B cell (primary cell): ENCODE measurements around the gene NSMCE3. TPM values are rescaled to one million over a fixed set of nuclear protein-coding genes. Genes with fewer than 3 reads are reported as not detected.
"Not testable (repeated sequence)": the region's sequence is repeated elsewhere in the genome, so short reads cannot be mapped to it uniquely, and the experiment has no call there.

ENCODE experiments used
- ATAC-seq: fragments of 200-7000 bp; cut with Tn5 transposase; one replicate; pipeline ENCODE4 v1.10.0; 2021; ENCODE audit warnings: low read depth, mild to moderate bottlenecking, moderate number of reproducible peaks, moderate library complexity
- CTCF ChIA-PET: fragments of 350-600 bp; sonication (Branson Sonifier 250); formaldehyde crosslinking; loops from one replicate; lab custom pipeline; 2021; ENCODE audit warnings: antibody characterized with exemption, inconsistent platforms; lab: Charles Lee
- POLR2A ChIA-PET: fragments of 350-600 bp; sonication (Branson Sonifier 250); formaldehyde crosslinking; loops from one replicate; lab custom pipeline; 2021; ENCODE audit warnings: antibody characterized with exemption; lab: Charles Lee
- DNase-seq: peaks from one replicate; pipeline ENCODE4 v3.0.0; 2013
- H2AFZ ChIP-seq: 2 replicates; pipeline ENCODE4 v1.6.1; 2012; ENCODE audit warnings: mild to moderate bottlenecking, low read depth, low read length; ENCODE audit not compliant: insufficient read depth, poor library complexity, severe bottlenecking
- H3K27ac ChIP-seq, 2 donors: 1 replicate in 1 of 2; 2 replicates in 1 of 2; pipeline ENCODE4 v1.5.1; 2012 to 2013; ENCODE audit warnings: low read length in 2 of 2, mild to moderate bottlenecking in 2 of 2, moderate library complexity in 1 of 2
- H3K27me3 ChIP-seq, 4 experiments: fragments of 200-600 bp in 1 of 4; sonication (generic) in 1 of 4; replicated peaks in 1 of 4; 1 replicate in 2 of 4; 2 replicates in 2 of 4; pipeline versions ENCODE4 v1.6.1 to v1.7.0; 2013 to 2016; ENCODE audit warnings: low read length in 3 of 4, mild to moderate bottlenecking in 2 of 4, mixed read lengths in 1 of 4, moderate library complexity in 1 of 4; ENCODE audit not compliant: insufficient read depth in 4 of 4, control insufficient read depth in 3 of 4; ENCODE audit errors: control extremely low read depth in 1 of 4
- H3K36me3 ChIP-seq, 2 experiments: replicated peaks in 1 of 2; 1 replicate in 1 of 2; 2 replicates in 1 of 2; pipeline versions ENCODE4 v1.6.1 to v1.7.1; 2013; ENCODE audit warnings: low read length in 1 of 2; ENCODE audit not compliant: insufficient read depth in 2 of 2, control insufficient read depth in 1 of 2; ENCODE audit errors: control extremely low read depth in 1 of 2, extremely low read depth in 1 of 2
- H3K4me1 ChIP-seq, 2 donors: fragments of 200-600 bp in 1 of 2; sonication (generic) in 1 of 2; 1 replicate in 1 of 2; 2 replicates in 1 of 2; pipeline versions ENCODE4 v1.5.1 to v1.6.1; 2013 to 2017; ENCODE audit warnings: low read length in 2 of 2; ENCODE audit not compliant: control insufficient read depth in 2 of 2, insufficient read depth in 2 of 2
- H3K4me2 ChIP-seq: replicated peaks from 2 replicates; pipeline ENCODE3; 2012; ENCODE audit warnings: mild to moderate bottlenecking, low read depth, low read length; ENCODE audit not compliant: poor library complexity, severe bottlenecking
- H3K4me3 ChIP-seq, 5 experiments: fragments of 200-600 bp in 1 of 5; sonication (generic) in 1 of 5; 1 replicate in 3 of 5; 2 replicates in 2 of 5; pipeline versions ENCODE4 v1.5.1 to v1.7.0; 2011 to 2016; ENCODE audit warnings: low read length in 4 of 5, mild to moderate bottlenecking in 4 of 5, low read depth in 2 of 5, control low read depth in 1 of 5, moderate library complexity in 1 of 5; ENCODE audit not compliant: insufficient read depth in 1 of 5; ENCODE audit errors: control extremely low read depth in 1 of 5, extremely low read depth in 1 of 5
- H3K79me2 ChIP-seq: fragments of 200-600 bp; sonication (generic); one replicate; pipeline ENCODE4 v1.6.0; 2016; ENCODE audit warnings: low read length; ENCODE audit not compliant: control insufficient read depth, insufficient read depth
- H3K9ac ChIP-seq: fragments of 200-600 bp; sonication (generic); 2 replicates; pipeline ENCODE4 v1.6.1; 2017; ENCODE audit warnings: mild to moderate bottlenecking, low read length, moderate library complexity
- H3K9me3 ChIP-seq, 3 donors: one replicate each; pipeline versions ENCODE4 v1.6.1 to v1.7.1; 2013; ENCODE audit warnings: low read length in 2 of 3; ENCODE audit not compliant: control insufficient read depth in 2 of 3, insufficient read depth in 1 of 3; ENCODE audit errors: control extremely low read depth in 1 of 3
- H4K20me1 ChIP-seq: 2 replicates; pipeline ENCODE4 v1.6.0; 2012; ENCODE audit warnings: mild to moderate bottlenecking, low read length; ENCODE audit not compliant: insufficient read depth, control insufficient read depth, poor library complexity, severe bottlenecking
- H3K27ac Mint-ChIP-seq: one replicate; pipeline ENCODE4 v1.8.0; 2021; ENCODE audit warnings: mixed read lengths
- H3K27me3 Mint-ChIP-seq: one replicate; pipeline ENCODE4 v1.8.0; 2021; ENCODE audit warnings: mixed read lengths
- H3K4me1 Mint-ChIP-seq: one replicate; pipeline ENCODE4 v1.8.0; 2021; ENCODE audit warnings: mixed read lengths
- H3K4me3 Mint-ChIP-seq: one replicate; pipeline ENCODE4 v1.8.0; 2021; ENCODE audit warnings: mixed read lengths
- H3K9me3 Mint-ChIP-seq: one replicate; pipeline ENCODE4 v1.8.0; 2022; ENCODE audit warnings: mixed read lengths; ENCODE audit not compliant: insufficient read depth
- CTCF ChIP-seq: fragments of 200-600 bp; IDR thresholded peaks from one replicate; pipeline ENCODE4 v1.8.0; 2022; ENCODE audit warnings: antibody characterized with exemption, mild to moderate bottlenecking
- EZH2 ChIP-seq: IDR thresholded peaks from 2 replicates; pipeline ENCODE4 v1.6.1; 2012; ENCODE audit warnings: borderline replicate concordance, low read depth, mild to moderate bottlenecking, moderate library complexity, low read length; ENCODE audit not compliant: insufficient read depth, poor library complexity, severe bottlenecking
- WGBS: methylation state at CpG from one replicate; pipeline ENCODE4 v1.1.5; 2013; ENCODE audit warnings: missing lambda C conversion rate; ENCODE audit not compliant: insufficient coverage; 5-methylcytosine and 5-hydroxymethylcytosine counted together
- intact Hi-C: fragments of 100-400 bp; cut with micrococcal nuclease; formaldehyde crosslinking; loops from one replicate; pipeline ENCODE4 v1.10.0; 2022
- polyA plus RNA-seq: library from polyadenylated mRNA; depleted of rRNA; stranded (reverse); fragments of >200 nt; gene quantifications from 2 replicates; pipeline ENCODE4 v1.2.3, GENCODE V29; 2012
- total RNA-seq, 2 donors: library from RNA; stranded (reverse); fragments of 120-200 nt in 1 of 2; gene quantifications; 1 replicate in 1 of 2; 2 replicates in 1 of 2; pipeline versions ENCODE4 v1.2.3 to v1.2.4, GENCODE V29; 2013 to 2022

Gene NSMCE3
- total and polyA plus RNA-seq, 2 donors (not counting 1 experiment from before 2014, with no cell fraction given): 16.8 to 26.9 TPM

GRCh38 chr15:29225534-29226234, 43.9 kb downstream of the NSMCE3 start:
- Mint-ChIP-seq H3K27me3 (peaks cover 34% of the 10 kb centered on the region), H3K4me1 (no peaks in the 10 kb centered on the region), H3K27ac (no peak overlapping the region), H3K4me3 (no peak overlapping the region), H3K9me3 (no peaks in the 10 kb centered on the region)
- ChIA-PET CTCF (no interaction called here), POLR2A (no interaction called here)
- peaks cover 0 to 14% (median 0%) of the 10 kb centered on the region in 3 donors for H3K9me3 ChIP-seq
- no peak overlapping the region for H2AFZ ChIP-seq
- peaks cover 0 to 3% (median 0%) of the 10 kb centered on the region in 4 experiments for H3K27me3 ChIP-seq
- no peaks in the 10 kb centered on the region for H3K79me2 ChIP-seq
- TF ChIP-seq CTCF: no peak
- TF ChIP-seq EZH2: no peak
- intact Hi-C loops: no loop called here
- no peaks in the 10 kb centered on the region for H3K36me3 ChIP-seq
- no peak overlapping the region for H3K4me3 ChIP-seq
- H3K4me2 ChIP-seq: no peak overlapping the region
- no peaks in the 10 kb centered on the region for H3K4me1 ChIP-seq
- H4K20me1 ChIP-seq: no peaks in the 10 kb centered on the region
- DNase-seq (no peak), ATAC-seq (no peak)
- WGBS: 71% methylated on average over 19 of the region's 22 CpGs
- no peak overlapping the region for H3K9ac ChIP-seq
- H3K27ac ChIP-seq: no peak overlapping the region

GRCh38 chr15:29224987-29225363, 44.6 kb downstream of the NSMCE3 start:
- H3K4me3 ChIP-seq, H3K27me3 ChIP-seq, H3K9me3 Mint-ChIP-seq, DNase-seq, H3K36me3 ChIP-seq, H3K27ac ChIP-seq, H2AFZ ChIP-seq, H3K79me2 ChIP-seq, H3K9ac ChIP-seq, H4K20me1 ChIP-seq, H3K4me3 Mint-ChIP-seq, intact Hi-C loops, POLR2A ChIA-PET, CTCF ChIA-PET, H3K4me1 Mint-ChIP-seq, H3K4me2 ChIP-seq, ATAC-seq, H3K27ac Mint-ChIP-seq, H3K4me1 ChIP-seq: not testable (repeated sequence)
- peaks cover 30% of the 10 kb centered on the region for H3K27me3 Mint-ChIP-seq
- peaks cover 0 to 15% (median 0%) of the 10 kb centered on the region in 3 donors for H3K9me3 ChIP-seq
- WGBS: 98% methylated on average over 12 of the region's 15 CpGs

GRCh38 chr15:29224235-29224986, 45.2 kb downstream of the NSMCE3 start:
- H3K9me3 Mint-ChIP-seq, H3K4me1 Mint-ChIP-seq, H3K4me3 ChIP-seq, H3K4me2 ChIP-seq, ATAC-seq, H2AFZ ChIP-seq, H4K20me1 ChIP-seq, H3K27me3 ChIP-seq, intact Hi-C loops, H3K4me1 ChIP-seq, DNase-seq, H3K27ac ChIP-seq, POLR2A ChIA-PET, H3K27ac Mint-ChIP-seq, H3K79me2 ChIP-seq, H3K9ac ChIP-seq, H3K4me3 Mint-ChIP-seq, H3K36me3 ChIP-seq: not testable (repeated sequence)
- WGBS: 96% methylated on average over 18 of the region's 19 CpGs
- H3K9me3 ChIP-seq: peaks cover 0 to 17% (median 0%) of the 10 kb centered on the region in 3 donors
- CTCF ChIA-PET: interaction anchor here (0.6 kb wide), 1 partner anchor 215 kb away, joined by 3 read pairs; no protein-coding TSS in a partner anchor
- peaks cover 24% of the 10 kb centered on the region for H3K27me3 Mint-ChIP-seq
